Measurements from ENCODE around the gene FMNL2. TPM values are rescaled to one million over a fixed set of nuclear protein-coding genes. Genes with fewer than 3 reads are reported as not detected.

FMNL2 gene
- total and polyA plus RNA-seq, 2 experiments from 2014 or later, result 16.5 to 45.4 TPM

DNA sequence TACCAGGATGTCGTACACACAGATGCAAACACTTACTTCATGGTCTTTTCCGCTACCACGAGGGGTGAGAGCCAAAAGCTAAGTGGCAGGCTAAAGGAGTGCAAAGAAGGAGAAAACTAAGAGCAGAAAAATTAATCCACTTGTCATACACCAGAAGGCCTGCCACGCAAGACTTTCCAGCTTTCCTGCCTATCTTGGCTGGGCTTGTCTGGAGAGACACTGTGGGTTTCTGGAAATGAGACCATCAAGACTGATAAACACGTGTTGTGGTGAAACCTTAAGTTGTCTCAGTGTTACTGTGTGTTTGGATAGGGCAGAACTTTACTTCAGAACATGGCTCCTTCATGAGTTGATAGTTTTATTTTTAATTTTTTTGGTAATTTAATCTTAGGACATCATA is 175.6 kb downstream of the FMNL2 start:
- Mint-ChIP-seq H3K9me3 (no peaks in the 10 kb centered on the region), H3K27me3 (ENCODE audit: insufficient read depth, low read depth, poor library complexity) (no peaks in the 10 kb centered on the region), H3K27ac (0 out of 2 replicates have a peak overlapping the region, but pooled peaks have one; percentile 22), H3K4me3 (no peak overlapping the region), H3K4me1 (peaks cover 21% of the 10 kb centered on the region), H3K36me3 (ENCODE audit: low read depth) (no peaks in the 10 kb centered on the region)
- H3K27me3 ChIP-seq (ENCODE audit: insufficient read depth), result no peaks in the 10 kb centered on the region
- DNase-seq (ENCODE audit: low spot score), result no peak
- no peak overlapping the region for H2AFZ ChIP-seq
- ATAC-seq, result no peak
- peaks cover 12% of the 10 kb centered on the region for H4K20me1 ChIP-seq (replicated peaks; ENCODE audit: insufficient read depth)
- H3K36me3 ChIP-seq (ENCODE audit: insufficient read depth), result no peaks in the 10 kb centered on the region
- 0 out of 2 replicates have a peak, but pooled peaks cover 4% of the 10 kb centered on the region for H3K4me1 ChIP-seq (ENCODE audit: insufficient read depth)
- TF ChIP-seq STAT1 (IDR thresholded peaks at IDR 0.05; ENCODE audit: unreplicated experiment) (no peak), EZH2 (IDR thresholded peaks at IDR 0.05; ENCODE audit: low read depth, unreplicated experiment) (no peak), POLR2AphosphoS5 (IDR thresholded peaks at IDR 0.05; ENCODE audit: low read depth) (no peak), CTCF (conservative IDR thresholded peaks at IDR 0.05; ENCODE audit: low read depth in 2 of 2) (no peak), ZNF114 (CRISPR knock-in tag; IDR thresholded peaks at IDR 0.05) (no peak)
- peaks cover 80% of the 10 kb centered on the region for H3K79me2 ChIP-seq (replicated peaks; ENCODE audit: insufficient read depth)
- no peak overlapping the region for H3K4me2 ChIP-seq
- no peak overlapping the region for H3K27ac ChIP-seq (ENCODE audit: low read depth)
- no peaks in the 10 kb centered on the region for H3K9me2 ChIP-seq (ENCODE audit: insufficient read depth)
- no peaks in the 10 kb centered on the region for H3F3A ChIP-seq (replicated peaks; ENCODE audit: low read depth)
- H3K4me3 ChIP-seq, result no peak overlapping the region

GRCh38 chr2:152511981-152512380 is 177.0 kb downstream of the FMNL2 start:
- no peak overlapping the region for H3K27ac Mint-ChIP-seq
- no peaks in the 10 kb centered on the region for H3K36me3 Mint-ChIP-seq (ENCODE audit: low read depth)
- Histone ChIP-seq H3K9me2 (ENCODE audit: insufficient read depth) (no peaks in the 10 kb centered on the region), H3F3A (replicated peaks; ENCODE audit: low read depth) (no peaks in the 10 kb centered on the region), H3K27me3 (ENCODE audit: insufficient read depth) (no peaks in the 10 kb centered on the region), H3K27ac (ENCODE audit: low read depth) (no peak overlapping the region), H2AFZ (no peak overlapping the region), H3K36me3 (ENCODE audit: insufficient read depth) (no peaks in the 10 kb centered on the region), H3K4me3 (no peak overlapping the region), H4K20me1 (replicated peaks; ENCODE audit: insufficient read depth) (peaks cover 12% of the 10 kb centered on the region), H3K79me2 (replicated peaks; ENCODE audit: insufficient read depth) (peaks cover 81% of the 10 kb centered on the region), H3K4me2 (no peak overlapping the region), H3K4me1 (ENCODE audit: insufficient read depth) (0 out of 2 replicates have a peak, but pooled peaks cover 4% of the 10 kb centered on the region)
- DNase-seq (ENCODE audit: low spot score) (no peak), ATAC-seq (no peak)
- H3K9me3 Mint-ChIP-seq, result no peaks in the 10 kb centered on the region
- H3K4me3 Mint-ChIP-seq, result no peak overlapping the region
- no peaks in the 10 kb centered on the region for H3K27me3 Mint-ChIP-seq (ENCODE audit: insufficient read depth, low read depth, poor library complexity)
- H3K4me1 Mint-ChIP-seq, result peaks cover 23% of the 10 kb centered on the region
- TF ChIP-seq EZH2phosphoT487 (IDR thresholded peaks at IDR 0.05; ENCODE audit: unreplicated experiment), result no peak
- no peak for TF ChIP-seq ETS1 (IDR thresholded peaks at IDR 0.05)
- TF ChIP-seq, protein P1, sequence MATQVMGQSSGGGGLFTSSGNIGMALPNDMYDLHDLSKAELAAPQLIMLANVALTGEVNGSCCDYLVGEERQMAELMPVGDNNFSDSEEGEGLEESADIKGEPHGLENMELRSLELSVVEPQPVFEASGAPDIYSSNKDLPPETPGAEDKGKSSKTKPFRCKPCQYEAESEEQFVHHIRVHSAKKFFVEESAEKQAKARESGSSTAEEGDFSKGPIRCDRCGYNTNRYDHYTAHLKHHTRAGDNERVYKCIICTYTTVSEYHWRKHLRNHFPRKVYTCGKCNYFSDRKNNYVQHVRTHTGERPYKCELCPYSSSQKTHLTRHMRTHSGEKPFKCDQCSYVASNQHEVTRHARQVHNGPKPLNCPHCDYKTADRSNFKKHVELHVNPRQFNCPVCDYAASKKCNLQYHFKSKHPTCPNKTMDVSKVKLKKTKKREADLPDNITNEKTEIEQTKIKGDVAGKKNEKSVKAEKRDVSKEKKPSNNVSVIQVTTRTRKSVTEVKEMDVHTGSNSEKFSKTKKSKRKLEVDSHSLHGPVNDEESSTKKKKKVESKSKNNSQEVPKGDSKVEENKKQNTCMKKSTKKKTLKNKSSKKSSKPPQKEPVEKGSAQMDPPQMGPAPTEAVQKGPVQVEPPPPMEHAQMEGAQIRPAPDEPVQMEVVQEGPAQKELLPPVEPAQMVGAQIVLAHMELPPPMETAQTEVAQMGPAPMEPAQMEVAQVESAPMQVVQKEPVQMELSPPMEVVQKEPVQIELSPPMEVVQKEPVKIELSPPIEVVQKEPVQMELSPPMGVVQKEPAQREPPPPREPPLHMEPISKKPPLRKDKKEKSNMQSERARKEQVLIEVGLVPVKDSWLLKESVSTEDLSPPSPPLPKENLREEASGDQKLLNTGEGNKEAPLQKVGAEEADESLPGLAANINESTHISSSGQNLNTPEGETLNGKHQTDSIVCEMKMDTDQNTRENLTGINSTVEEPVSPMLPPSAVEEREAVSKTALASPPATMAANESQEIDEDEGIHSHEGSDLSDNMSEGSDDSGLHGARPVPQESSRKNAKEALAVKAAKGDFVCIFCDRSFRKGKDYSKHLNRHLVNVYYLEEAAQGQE (IDR thresholded peaks at IDR 0.05; ENCODE audit: unreplicated experiment), result no peak
- TF ChIP-seq STAT1 (IDR thresholded peaks at IDR 0.05; ENCODE audit: unreplicated experiment), result no peak
- no peak for TF ChIP-seq ZNF462 (CRISPR knock-in tag; IDR thresholded peaks at IDR 0.05)
- no peak for TF ChIP-seq ZNF331 (CRISPR knock-in tag; IDR thresholded peaks at IDR 0.05; ENCODE audit: low read depth)
